Neural cell (in vitro differentiated cells): ENCODE measurements around the gene GTPBP1.

ENCODE experiments used
- EZH2 ChIP-seq: fragments of 200-600, 300-800 bp; shearing (Covaris generic), sonication (generic); IDR thresholded peaks from 2 replicates; pipeline ENCODE4 v1.6.1; 2014; ENCODE audit warnings: antibody characterized with exemption, low read length, borderline replicate concordance, mild to moderate bottlenecking; ENCODE audit not compliant: insufficient read depth, poor library complexity, severe bottlenecking
- MXI1 ChIP-seq: fragments of 450-650 bp; conservative IDR thresholded peaks from 2 replicates; pipeline ENCODE4 v1.6.1; 2014; ENCODE audit warnings: antibody characterized with exemption, mild to moderate bottlenecking; ENCODE audit not compliant: poor library complexity, severe bottlenecking
- POLR2AphosphoS5 ChIP-seq: IDR thresholded peaks from 2 replicates; pipeline ENCODE4 v1.6.1; 2012
- RAD21 ChIP-seq: fragments of 450-650 bp; conservative IDR thresholded peaks from 2 replicates; pipeline ENCODE4 v1.6.1; 2014; ENCODE audit warnings: antibody characterized with exemption, mild to moderate bottlenecking, moderate library complexity
- SMC3 ChIP-seq: fragments of 450-650 bp; conservative IDR thresholded peaks from 2 replicates; pipeline ENCODE4 v1.6.1; 2014; ENCODE audit warnings: antibody characterized with exemption, mild to moderate bottlenecking, moderate library complexity; ENCODE audit not compliant: poor library complexity
- TAF1 ChIP-seq: IDR thresholded peaks from 2 replicates; pipeline ENCODE4 v1.6.1; 2012; ENCODE audit warnings: low read depth
- TF ChIP-seq, protein P1 (sequence below): fragments of 450-650 bp; IDR thresholded peaks from 2 replicates; pipeline ENCODE4 v1.5.1; 2014; ENCODE audit warnings: antibody characterized with exemption, mild to moderate bottlenecking, moderate library complexity; ENCODE audit not compliant: poor library complexity, severe bottlenecking
- TF ChIP-seq, protein P2 (sequence below): IDR thresholded peaks from 2 replicates; pipeline ENCODE4 v1.6.1; 2012; ENCODE audit warnings: borderline replicate concordance

DNA sequence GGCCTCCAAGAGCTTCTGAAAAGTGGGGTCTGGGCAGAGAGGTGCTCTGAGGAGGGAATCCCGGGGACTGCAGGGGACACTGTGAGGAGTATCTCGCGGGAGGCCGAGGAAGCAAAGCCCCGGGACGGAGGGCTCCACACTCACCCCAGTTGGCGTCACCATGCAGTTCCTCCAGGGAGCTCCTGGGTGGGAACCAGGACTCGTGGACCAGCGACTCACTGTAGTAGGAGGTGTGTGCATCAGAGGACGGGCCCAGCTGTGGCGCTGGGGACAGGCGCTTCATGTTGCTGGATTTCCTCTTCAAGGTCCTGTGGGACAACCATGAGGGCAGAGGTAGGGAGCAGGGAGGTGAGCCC, 45.3 kb downstream of the GTPBP1 start:
- TF ChIP-seq EZH2: no peak
- no peak for TF ChIP-seq POLR2AphosphoS5
- TF ChIP-seq SMC3: no peak
- TF ChIP-seq, protein P1, sequence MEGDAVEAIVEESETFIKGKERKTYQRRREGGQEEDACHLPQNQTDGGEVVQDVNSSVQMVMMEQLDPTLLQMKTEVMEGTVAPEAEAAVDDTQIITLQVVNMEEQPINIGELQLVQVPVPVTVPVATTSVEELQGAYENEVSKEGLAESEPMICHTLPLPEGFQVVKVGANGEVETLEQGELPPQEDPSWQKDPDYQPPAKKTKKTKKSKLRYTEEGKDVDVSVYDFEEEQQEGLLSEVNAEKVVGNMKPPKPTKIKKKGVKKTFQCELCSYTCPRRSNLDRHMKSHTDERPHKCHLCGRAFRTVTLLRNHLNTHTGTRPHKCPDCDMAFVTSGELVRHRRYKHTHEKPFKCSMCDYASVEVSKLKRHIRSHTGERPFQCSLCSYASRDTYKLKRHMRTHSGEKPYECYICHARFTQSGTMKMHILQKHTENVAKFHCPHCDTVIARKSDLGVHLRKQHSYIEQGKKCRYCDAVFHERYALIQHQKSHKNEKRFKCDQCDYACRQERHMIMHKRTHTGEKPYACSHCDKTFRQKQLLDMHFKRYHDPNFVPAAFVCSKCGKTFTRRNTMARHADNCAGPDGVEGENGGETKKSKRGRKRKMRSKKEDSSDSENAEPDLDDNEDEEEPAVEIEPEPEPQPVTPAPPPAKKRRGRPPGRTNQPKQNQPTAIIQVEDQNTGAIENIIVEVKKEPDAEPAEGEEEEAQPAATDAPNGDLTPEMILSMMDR: no peak
- TF ChIP-seq, protein P2, sequence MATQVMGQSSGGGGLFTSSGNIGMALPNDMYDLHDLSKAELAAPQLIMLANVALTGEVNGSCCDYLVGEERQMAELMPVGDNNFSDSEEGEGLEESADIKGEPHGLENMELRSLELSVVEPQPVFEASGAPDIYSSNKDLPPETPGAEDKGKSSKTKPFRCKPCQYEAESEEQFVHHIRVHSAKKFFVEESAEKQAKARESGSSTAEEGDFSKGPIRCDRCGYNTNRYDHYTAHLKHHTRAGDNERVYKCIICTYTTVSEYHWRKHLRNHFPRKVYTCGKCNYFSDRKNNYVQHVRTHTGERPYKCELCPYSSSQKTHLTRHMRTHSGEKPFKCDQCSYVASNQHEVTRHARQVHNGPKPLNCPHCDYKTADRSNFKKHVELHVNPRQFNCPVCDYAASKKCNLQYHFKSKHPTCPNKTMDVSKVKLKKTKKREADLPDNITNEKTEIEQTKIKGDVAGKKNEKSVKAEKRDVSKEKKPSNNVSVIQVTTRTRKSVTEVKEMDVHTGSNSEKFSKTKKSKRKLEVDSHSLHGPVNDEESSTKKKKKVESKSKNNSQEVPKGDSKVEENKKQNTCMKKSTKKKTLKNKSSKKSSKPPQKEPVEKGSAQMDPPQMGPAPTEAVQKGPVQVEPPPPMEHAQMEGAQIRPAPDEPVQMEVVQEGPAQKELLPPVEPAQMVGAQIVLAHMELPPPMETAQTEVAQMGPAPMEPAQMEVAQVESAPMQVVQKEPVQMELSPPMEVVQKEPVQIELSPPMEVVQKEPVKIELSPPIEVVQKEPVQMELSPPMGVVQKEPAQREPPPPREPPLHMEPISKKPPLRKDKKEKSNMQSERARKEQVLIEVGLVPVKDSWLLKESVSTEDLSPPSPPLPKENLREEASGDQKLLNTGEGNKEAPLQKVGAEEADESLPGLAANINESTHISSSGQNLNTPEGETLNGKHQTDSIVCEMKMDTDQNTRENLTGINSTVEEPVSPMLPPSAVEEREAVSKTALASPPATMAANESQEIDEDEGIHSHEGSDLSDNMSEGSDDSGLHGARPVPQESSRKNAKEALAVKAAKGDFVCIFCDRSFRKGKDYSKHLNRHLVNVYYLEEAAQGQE: no peak
- TF ChIP-seq TAF1: no peak
- TF ChIP-seq MXI1: no peak
- no peak for TF ChIP-seq RAD21
